ENCODE data around the gene DPYD. TPM values are rescaled to one million over a fixed set of nuclear protein-coding genes. Genes with fewer than 3 reads are reported as not detected.

DPYD gene
- total and polyA plus RNA-seq, 2 donors from 2014 or later: 4.9 to 41.6 TPM

- H3K27me3 ChIP-seq (ENCODE audit: control insufficient read depth, insufficient read depth, low read length): no peaks in the 10 kb centered on the region
- H3K9ac ChIP-seq (ENCODE audit: low read length in 3 of 3): no peak overlapping the region
- H3K36me3 ChIP-seq (ENCODE audit: control insufficient read depth in 2 of 3, insufficient read depth in 3 of 3, low read length in 3 of 3): no peaks in the 10 kb centered on the region
- TF ChIP-seq, protein P1, sequence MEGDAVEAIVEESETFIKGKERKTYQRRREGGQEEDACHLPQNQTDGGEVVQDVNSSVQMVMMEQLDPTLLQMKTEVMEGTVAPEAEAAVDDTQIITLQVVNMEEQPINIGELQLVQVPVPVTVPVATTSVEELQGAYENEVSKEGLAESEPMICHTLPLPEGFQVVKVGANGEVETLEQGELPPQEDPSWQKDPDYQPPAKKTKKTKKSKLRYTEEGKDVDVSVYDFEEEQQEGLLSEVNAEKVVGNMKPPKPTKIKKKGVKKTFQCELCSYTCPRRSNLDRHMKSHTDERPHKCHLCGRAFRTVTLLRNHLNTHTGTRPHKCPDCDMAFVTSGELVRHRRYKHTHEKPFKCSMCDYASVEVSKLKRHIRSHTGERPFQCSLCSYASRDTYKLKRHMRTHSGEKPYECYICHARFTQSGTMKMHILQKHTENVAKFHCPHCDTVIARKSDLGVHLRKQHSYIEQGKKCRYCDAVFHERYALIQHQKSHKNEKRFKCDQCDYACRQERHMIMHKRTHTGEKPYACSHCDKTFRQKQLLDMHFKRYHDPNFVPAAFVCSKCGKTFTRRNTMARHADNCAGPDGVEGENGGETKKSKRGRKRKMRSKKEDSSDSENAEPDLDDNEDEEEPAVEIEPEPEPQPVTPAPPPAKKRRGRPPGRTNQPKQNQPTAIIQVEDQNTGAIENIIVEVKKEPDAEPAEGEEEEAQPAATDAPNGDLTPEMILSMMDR (IDR thresholded peaks at IDR 0.05; ENCODE audit: borderline replicate concordance, extremely low read depth, insufficient read depth): no peak
- FAIRE-seq (no peak), DNase-seq (no peak)
- H3K4me3 ChIP-seq (ENCODE audit: low read length in 3 of 3): no peak overlapping the region
- no peaks in the 10 kb centered on the region for H3K4me1 ChIP-seq (ENCODE audit: control insufficient read depth in 2 of 3, insufficient read depth in 2 of 3, low read depth in 1 of 3, low read length in 3 of 3)
- H3K27ac ChIP-seq (ENCODE audit: low read depth in 2 of 2, low read length in 2 of 2): no peak overlapping the region
- intact Hi-C loops (cut with DNase I): no loop called here
- no peaks in the 10 kb centered on the region for H3K9me3 ChIP-seq (ENCODE audit: control insufficient read depth in 2 of 3, insufficient read depth in 1 of 3, low read length in 3 of 3)
These were observed 553.9 kb downstream of the DPYD start for GRCh38 chr1:97366984-97367383.

GRCh38 chr1:97365026-97365425, 555.8 kb downstream of the DPYD start:
- no peak overlapping the region for H3K9ac ChIP-seq (ENCODE audit: low read length in 3 of 3)
- H3K4me1 ChIP-seq (ENCODE audit: control insufficient read depth in 2 of 3, insufficient read depth in 2 of 3, low read depth in 1 of 3, low read length in 3 of 3): no peaks in the 10 kb centered on the region
- H3K36me3 ChIP-seq (ENCODE audit: control insufficient read depth in 2 of 3, insufficient read depth in 3 of 3, low read length in 3 of 3): no peaks in the 10 kb centered on the region
- H3K27ac ChIP-seq (ENCODE audit: low read depth in 2 of 2, low read length in 2 of 2): no peak overlapping the region
- no peak overlapping the region for H3K4me3 ChIP-seq (ENCODE audit: low read length in 3 of 3)
- DNase-seq: no peak
- no peak for FAIRE-seq
- TF ChIP-seq, protein P1 (IDR thresholded peaks at IDR 0.05; ENCODE audit: borderline replicate concordance, extremely low read depth, insufficient read depth): no peak
- intact Hi-C loops (cut with DNase I): no loop called here
- H3K27me3 ChIP-seq (ENCODE audit: control insufficient read depth, insufficient read depth, low read length): no peaks in the 10 kb centered on the region
- H3K9me3 ChIP-seq (ENCODE audit: control insufficient read depth in 2 of 3, insufficient read depth in 1 of 3, low read length in 3 of 3): no peaks in the 10 kb centered on the region

DNA sequence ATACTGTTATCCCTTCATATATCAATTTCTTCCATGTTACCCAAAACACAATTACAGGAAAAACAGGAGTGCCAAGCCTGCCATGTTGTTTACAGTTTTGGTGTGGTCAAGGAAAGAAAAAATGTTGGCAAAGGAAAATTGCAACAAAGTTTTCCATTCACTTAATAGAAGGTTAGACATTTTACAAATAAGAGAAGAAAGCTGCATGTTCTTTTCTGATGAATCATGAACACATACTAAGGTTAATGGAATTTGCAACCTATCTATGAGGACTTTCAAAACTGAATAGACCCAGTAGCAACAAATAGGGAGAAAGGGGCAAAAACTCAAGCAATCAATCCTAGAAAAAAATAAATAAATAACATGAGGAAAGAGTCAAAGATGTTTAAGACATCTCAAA, 556.7 kb downstream of the DPYD start:
- no peak overlapping the region for H3K27ac ChIP-seq (ENCODE audit: low read depth in 2 of 2, low read length in 2 of 2)
- no peaks in the 10 kb centered on the region for H3K36me3 ChIP-seq (ENCODE audit: control insufficient read depth in 2 of 3, insufficient read depth in 3 of 3, low read length in 3 of 3)
- no peaks in the 10 kb centered on the region for H3K27me3 ChIP-seq (ENCODE audit: control insufficient read depth, insufficient read depth, low read length)
- FAIRE-seq: no peak
- no peaks in the 10 kb centered on the region for H3K9me3 ChIP-seq (ENCODE audit: control insufficient read depth in 2 of 3, insufficient read depth in 1 of 3, low read length in 3 of 3)
- TF ChIP-seq, protein P1 (IDR thresholded peaks at IDR 0.05; ENCODE audit: borderline replicate concordance, extremely low read depth, insufficient read depth): no peak
- no peak overlapping the region for H3K9ac ChIP-seq (ENCODE audit: low read length in 3 of 3)
- no peak for DNase-seq
- H3K4me3 ChIP-seq (ENCODE audit: low read length in 3 of 3): no peak overlapping the region
- intact Hi-C loops (cut with DNase I): no loop called here
- no peaks in the 10 kb centered on the region for H3K4me1 ChIP-seq (ENCODE audit: control insufficient read depth in 2 of 3, insufficient read depth in 2 of 3, low read depth in 1 of 3, low read length in 3 of 3)

DNA sequence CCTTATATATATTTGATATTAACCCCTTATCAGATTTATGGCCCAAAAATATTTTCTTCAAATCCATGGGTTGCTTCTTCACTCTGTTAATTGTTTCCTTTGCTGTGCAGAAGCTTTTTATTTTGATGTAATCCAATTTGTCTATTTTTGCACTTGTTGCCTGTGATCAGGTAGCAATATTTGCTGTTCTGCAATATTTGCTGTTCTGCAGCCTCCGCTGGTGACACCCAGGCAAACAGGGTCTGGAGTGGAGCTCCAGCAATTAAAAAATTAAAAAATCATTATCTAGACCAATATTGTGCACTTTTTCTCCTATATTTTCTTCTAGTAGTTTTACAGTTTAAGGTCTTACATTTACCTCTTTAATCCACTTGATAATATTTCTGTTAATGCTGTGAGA, 564.5 kb downstream of the DPYD start:
- no peaks in the 10 kb centered on the region for H3K4me1 ChIP-seq (ENCODE audit: control insufficient read depth in 2 of 3, insufficient read depth in 2 of 3, low read depth in 1 of 3, low read length in 3 of 3)
- H3K9ac ChIP-seq (ENCODE audit: low read length in 3 of 3): no peak overlapping the region
- no peaks in the 10 kb centered on the region for H3K9me3 ChIP-seq (ENCODE audit: control insufficient read depth in 2 of 3, insufficient read depth in 1 of 3, low read length in 3 of 3)
- no peaks in the 10 kb centered on the region for H3K27me3 ChIP-seq (ENCODE audit: control insufficient read depth, insufficient read depth, low read length)
- DNase-seq: no peak
- no peak overlapping the region for H3K27ac ChIP-seq (ENCODE audit: low read depth in 2 of 2, low read length in 2 of 2)
- H3K36me3 ChIP-seq (ENCODE audit: control insufficient read depth in 2 of 3, insufficient read depth in 3 of 3, low read length in 3 of 3): no peaks in the 10 kb centered on the region
- FAIRE-seq: no peak
- no peak overlapping the region for H3K4me3 ChIP-seq (ENCODE audit: low read length in 3 of 3)
- TF ChIP-seq, protein P1 (IDR thresholded peaks at IDR 0.05; ENCODE audit: borderline replicate concordance, extremely low read depth, insufficient read depth): no peak
- intact Hi-C loops (cut with DNase I): no loop called here

Measured in kidney (tissue), 14 donors.